ENCODE data around the gene DHX35. TPM values are rescaled to one million over a fixed set of nuclear protein-coding genes. Genes with fewer than 3 reads are reported as not detected.

Gene DHX35
- total RNA-seq, 1 experiment from 2014 or later = 29.5 TPM

GRCh38 chr20:39083761-39084160, 121.6 kb downstream of the DHX35 start:
- no peak for TF ChIP-seq CTCF (IDR thresholded peaks at IDR 0.05; ENCODE audit: insufficient read depth in 1 of 2, low read depth in 1 of 2, low read length in 1 of 2, severe bottlenecking in 1 of 2, unreplicated experiment in 1 of 2)
- CTCF ChIA-PET = interaction anchor here (0.6 to 5.1 kb wide), 2 partner anchors 23 to 34 kb away, joined by 3 to 74 read pairs; no protein-coding TSS in a partner anchor
- Histone ChIP-seq H3K27me3 (replicated peaks; ENCODE audit: control insufficient read depth, insufficient read depth, low read length) (peaks cover 5% of the 10 kb centered on the region; the same call in 1 of the 2 replicates), H3K9me3 (peaks cover 14% of the 10 kb centered on the region; the same call in 1 of the 2 replicates), H3K4me3 (ENCODE audit: low read depth, low read length) (no peak overlapping the region), H3K36me3 (ENCODE audit: control insufficient read depth, insufficient read depth, low read length) (no peaks in the 10 kb centered on the region), H3K4me1 (no peaks in the 10 kb centered on the region)
- no peaks in the 10 kb centered on the region for H3K4me1 Mint-ChIP-seq (ENCODE audit: low read depth, unreplicated experiment)
- no peak overlapping the region for H3K4me3 Mint-ChIP-seq (ENCODE audit: unreplicated experiment)
- no TSS peak for BruUV-seq (replicated peaks)
- peaks cover 8% of the 10 kb centered on the region for H3K36me3 Mint-ChIP-seq (ENCODE audit: insufficient read depth, unreplicated experiment)
- H3K27me3 Mint-ChIP-seq (ENCODE audit: insufficient read depth, unreplicated experiment) = peaks cover 17% of the 10 kb centered on the region
- H3K27ac Mint-ChIP-seq (ENCODE audit: unreplicated experiment) = no peak overlapping the region
- peaks cover 6% of the 10 kb centered on the region for H3K9me3 Mint-ChIP-seq (ENCODE audit: unreplicated experiment)
- POLR2A ChIA-PET = interaction anchor here (1.0 kb wide), 1 partner anchor 31 kb away, joined by 4 read pairs; no protein-coding TSS in a partner anchor
- DNase-seq = no peak
- intact Hi-C loops (cut with micrococcal nuclease; ENCODE audit: unreplicated experiment) = no loop called here

- no peak for TF ChIP-seq CTCF (IDR thresholded peaks at IDR 0.05; ENCODE audit: insufficient read depth in 1 of 2, low read depth in 1 of 2, low read length in 1 of 2, severe bottlenecking in 1 of 2, unreplicated experiment in 1 of 2)
- no peaks in the 10 kb centered on the region for H3K4me1 ChIP-seq
- peak overlapping the region; percentile 77 for H3K27ac Mint-ChIP-seq (ENCODE audit: unreplicated experiment)
- H3K36me3 Mint-ChIP-seq (ENCODE audit: insufficient read depth, unreplicated experiment) = peaks cover 26% of the 10 kb centered on the region
- ChIA-PET POLR2A (no interaction called here), CTCF (interaction anchor here (0.7 kb wide), 2 partner anchors 167 to 1353 kb away, joined by 3 to 4 read pairs; no protein-coding TSS in a partner anchor)
- peaks cover 4% of the 10 kb centered on the region; the same call in 1 of the 2 replicates for H3K27me3 ChIP-seq (replicated peaks; ENCODE audit: control insufficient read depth, insufficient read depth, low read length)
- no peaks in the 10 kb centered on the region for H3K4me1 Mint-ChIP-seq (ENCODE audit: low read depth, unreplicated experiment)
- peaks cover 18% of the 10 kb centered on the region for H3K27me3 Mint-ChIP-seq (ENCODE audit: insufficient read depth, unreplicated experiment)
- no peak for DNase-seq
- no peaks in the 10 kb centered on the region for H3K36me3 ChIP-seq (ENCODE audit: control insufficient read depth, insufficient read depth, low read length)
- no TSS peak for BruUV-seq (replicated peaks)
- H3K9me3 Mint-ChIP-seq (ENCODE audit: unreplicated experiment) = peaks cover 28% of the 10 kb centered on the region
- H3K9me3 ChIP-seq = peaks cover 26% of the 10 kb centered on the region
- no peak overlapping the region for H3K4me3 ChIP-seq (ENCODE audit: low read depth, low read length)
- intact Hi-C loops (cut with micrococcal nuclease; ENCODE audit: unreplicated experiment) = no loop called here
- H3K4me3 Mint-ChIP-seq (ENCODE audit: unreplicated experiment) = peak overlapping the region; percentile 29
Measured at GRCh38 chr20:39089029-39089428, 126.9 kb downstream of the DHX35 start.

Other genes with a start within 250 kb of the DHX35 start
- not detected in 2 replicates for gene SLC32A1, start 237.9 kb upstream of the DHX35 start, total RNA-seq (2022)
- 18.2 and 20.0 TPM in 2 replicates for gene ACTR5, start 213.9 kb upstream of the DHX35 start, total RNA-seq (2022)
- gene PPP1R16B, start 156.6 kb upstream of the DHX35 start, total RNA-seq (2022) = not detected in 2 replicates
- 82.4 and 86.3 TPM in 2 replicates for gene FAM83D, start 35.9 kb upstream of the DHX35 start, total RNA-seq (2022)

Measured in Caco-2 (cell line).